Testis (tissue), 2 donors: ENCODE data around the gene PRKACB.

Experiments used
- CTCF ChIP-seq, 3 experiments: fragments of 450-650 bp in 2 of 3; fragments of 200-600 bp in 1 of 3; sonication (generic) in 1 of 3; IDR thresholded peaks; one replicate each; pipeline ENCODE4 v1.5.1; 2016 to 2019; ENCODE audit warnings: antibody characterized with exemption in 3 of 3, mild to moderate bottlenecking in 2 of 3, moderate library complexity in 1 of 3
- POLR2A ChIP-seq: fragments of 450-650 bp; IDR thresholded peaks from one replicate; pipeline ENCODE4 v1.6.1; 2017; ENCODE audit warnings: antibody characterized with exemption, mild to moderate bottlenecking, moderate library complexity

- TF ChIP-seq POLR2A = no peak
- no peak for TF ChIP-seq CTCF (IDR thresholded peaks at IDR 0.05)
Measured at GRCh38 chr1:84255582-84255981, 111.5 kb downstream of the PRKACB start.
